Aorta (tissue), 5 donors: ENCODE measurements around the gene PIP5K1B. TPM values are rescaled to one million over a fixed set of nuclear protein-coding genes. Genes with fewer than 3 reads are reported as not detected.
A peak's percentile ranks its signal among the peaks of the same experiment; 100 is the strongest.

Experiments
- ATAC-seq: fragments of 200-7000 bp; cut with Tn5 transposase; one replicate; pipeline ENCODE4 v1.9.1; 2022; ENCODE audit warnings: moderate library complexity; ENCODE audit not compliant: low FRiP score
- DNase-seq, 2 donors: peaks; one replicate each; pipeline ENCODE4 v3.0.0-alpha.2; 2020
- H3K27ac ChIP-seq, 2 donors: one replicate each; pipeline ENCODE4 v1.5.1; 2013; ENCODE audit warnings: low read length in 2 of 2, mild to moderate bottlenecking in 2 of 2, moderate library complexity in 2 of 2, control low read depth in 1 of 2, inconsistent platforms in 1 of 2, low read depth in 1 of 2
- H3K27me3 ChIP-seq, 2 donors: one replicate each; pipeline ENCODE4 v1.6.1; 2013; ENCODE audit warnings: control low read depth in 1 of 2, low read length in 1 of 2, mild to moderate bottlenecking in 1 of 2, moderate library complexity in 1 of 2; ENCODE audit not compliant: insufficient read depth in 2 of 2, control insufficient read depth in 1 of 2
- H3K36me3 ChIP-seq, 2 donors: one replicate each; pipeline ENCODE4 v1.6.1; 2013; ENCODE audit warnings: control low read depth in 1 of 2, low read length in 1 of 2, mild to moderate bottlenecking in 1 of 2; ENCODE audit not compliant: insufficient read depth in 2 of 2, control insufficient read depth in 1 of 2
- H3K4me1 ChIP-seq, 2 donors: one replicate each; pipeline ENCODE4 v1.6.1; 2013; ENCODE audit warnings: low read length in 2 of 2, control low read depth in 1 of 2, mild to moderate bottlenecking in 1 of 2, moderate library complexity in 1 of 2; ENCODE audit not compliant: insufficient read depth in 2 of 2, control insufficient read depth in 1 of 2
- H3K4me3 ChIP-seq, 2 donors: one replicate each; pipeline ENCODE4 v1.5.1; 2013; ENCODE audit warnings: low read length in 2 of 2, control low read depth in 1 of 2, mild to moderate bottlenecking in 1 of 2
- H3K9me3 ChIP-seq: one replicate; pipeline ENCODE4 v1.6.1; 2013; ENCODE audit warnings: mild to moderate bottlenecking, low read length; ENCODE audit not compliant: control insufficient read depth
- WGBS, 2 donors: extraction: QIAGEN DNeasy Blood & Tissue Kit; methylation state at CpG; one replicate each; pipeline ENCODE4 v1.1.7; 2013; 5-methylcytosine and 5-hydroxymethylcytosine counted together
- intact Hi-C, 2 donors: fragments of 100-400 bp; cut with DNase I; formaldehyde crosslinking; loops; one replicate each; pipeline versions ENCODE4 v1.14.2 to v1.15.0; 2022
- polyA plus RNA-seq, 2 donors: library from polyadenylated mRNA; stranded (reverse); fragments of 200-250 nt; gene quantifications; one replicate each; pipeline ENCODE4 v1.2.3, GENCODE V29; 2013
- total RNA-seq, 2 donors: library from RNA; stranded (reverse); fragmentation: NEBNext Ultra II Directional; extraction: Animal tissue kit (Norgen Biotek cat#: 25700); gene quantifications; one replicate each; pipeline ENCODE4 v1.2.1, GENCODE V29; 2021
- donor health status: healthy with polysubstance abuse.
- donor health status: Bipolar disorder and iron deficiency.
- donor health status: DM: no; HTN: no; CAD: no.
- donor health status: DM: no; HTN: no; CAD: no.
- donor health status: DM: yes; HTN: yes; CAD: no.

The PIP5K1B gene
- total and polyA plus RNA-seq, 4 donors, result 0.82 to 14.5 (median 8.5) TPM

- no peaks in the 10 kb centered on the region for H3K9me3 ChIP-seq
- H3K36me3 ChIP-seq, result no peaks in the 10 kb centered on the region
- no peak overlapping the region for H3K4me3 ChIP-seq
- no peak for ATAC-seq
- H3K4me1 ChIP-seq, result peaks cover 3 to 4% of the 10 kb centered on the region in 2 donors
- intact Hi-C loops, result no loop called here
- no peaks in the 10 kb centered on the region for H3K27me3 ChIP-seq
- WGBS, 2 donors, result 87 to 95% methylated on average over 3 of the region's 3 CpGs
- H3K27ac ChIP-seq, result no peak overlapping the region
- DNase-seq, result no peak
Observed at GRCh38 chr9:68763104-68763503, 58.1 kb downstream of the PIP5K1B start.

GRCh38 chr9:68768619-68769018 is 63.6 kb downstream of the PIP5K1B start:
- intact Hi-C loops, result no loop called here
- H3K9me3 ChIP-seq, result no peaks in the 10 kb centered on the region
- WGBS, 2 donors, result 89 to 93% methylated on average over 3 of the region's 3 CpGs
- H3K4me1 ChIP-seq, result no peaks in the 10 kb centered on the region
- H3K27ac ChIP-seq, result no peak overlapping the region
- H3K4me3 ChIP-seq, result no peak overlapping the region
- no peaks in the 10 kb centered on the region for H3K27me3 ChIP-seq
- no peak for DNase-seq
- no peak for ATAC-seq
- no peaks in the 10 kb centered on the region for H3K36me3 ChIP-seq

GRCh38 chr9:68769852-68770251 is 64.8 kb downstream of the PIP5K1B start:
- no peak for DNase-seq
- intact Hi-C loops, result no loop called here
- no peaks in the 10 kb centered on the region for H3K36me3 ChIP-seq
- 94 to 95% methylated on average over 5 of the region's 5 CpGs for WGBS, 2 donors
- no peaks in the 10 kb centered on the region for H3K27me3 ChIP-seq
- no peak overlapping the region for H3K4me3 ChIP-seq
- no peaks in the 10 kb centered on the region for H3K9me3 ChIP-seq
- H3K4me1 ChIP-seq, result peaks cover 0 to 5% of the 10 kb centered on the region in 2 donors
- H3K27ac ChIP-seq, result no peak overlapping the region
- ATAC-seq, result no peak

GRCh38 chr9:68771376-68771775 is 66.3 kb downstream of the PIP5K1B start:
- no peak overlapping the region for H3K27ac ChIP-seq
- no peaks in the 10 kb centered on the region for H3K9me3 ChIP-seq
- intact Hi-C loops, result no loop called here
- H3K36me3 ChIP-seq, result no peaks in the 10 kb centered on the region
- DNase-seq, result no peak
- H3K4me3 ChIP-seq, result no peak overlapping the region
- peaks cover 0 to 8% of the 10 kb centered on the region in 2 donors for H3K4me1 ChIP-seq
- no peak for ATAC-seq
- no peaks in the 10 kb centered on the region for H3K27me3 ChIP-seq
- 72 to 77% methylated on average over 1 of the region's 1 CpG for WGBS, 2 donors

GRCh38 chr9:68775003-68775730 is 70.1 kb downstream of the PIP5K1B start:
- no peak for DNase-seq
- H3K36me3 ChIP-seq, result no peaks in the 10 kb centered on the region
- ATAC-seq, result no peak
- 43% methylated on average over 5 of the region's 5 CpGs for WGBS, 2 donors
- H3K27me3 ChIP-seq, result no peaks in the 10 kb centered on the region
- peaks cover 3 to 8% of the 10 kb centered on the region in 2 donors for H3K4me1 ChIP-seq
- H3K27ac ChIP-seq, result peak overlapping the region; percentile 67
- H3K4me3 ChIP-seq, result no peak overlapping the region
- H3K9me3 ChIP-seq, result no peaks in the 10 kb centered on the region
- intact Hi-C loops, result loop anchor here in 1 of 2 donors (2.0 to 5.0 kb wide), 2 partner anchors 47 to 68 kb away; no protein-coding TSS in a partner anchor

GRCh38 chr9:68777070-68777763 is 72.2 kb downstream of the PIP5K1B start:
- peaks cover 5 to 13% of the 10 kb centered on the region in 2 donors for H3K4me1 ChIP-seq
- DNase-seq, result no peak
- H3K36me3 ChIP-seq, result no peaks in the 10 kb centered on the region
- intact Hi-C loops, result loop anchor here in 1 of 2 donors (5.0 kb wide), 1 partner anchor 45 kb away; no protein-coding TSS in a partner anchor
- no peaks in the 10 kb centered on the region for H3K9me3 ChIP-seq
- ATAC-seq, result no peak
- H3K27me3 ChIP-seq, result no peaks in the 10 kb centered on the region
- H3K27ac ChIP-seq, result no peak overlapping the region
- H3K4me3 ChIP-seq, result no peak overlapping the region
- WGBS, 2 donors, result 83% methylated on average over 2 of the region's 2 CpGs

- ATAC-seq, result no peak
- intact Hi-C loops, result loop anchor here in 1 of 2 donors (5.0 kb wide), 1 partner anchor 44 kb away; no protein-coding TSS in a partner anchor
Observed at GRCh38 chr9:68778635-68779034, 73.6 kb downstream of the PIP5K1B start.

GRCh38 chr9:68779558-68780379 is 74.7 kb downstream of the PIP5K1B start:
- H3K27ac ChIP-seq, result peak overlapping the region; percentile 36 to 99
- intact Hi-C loops, result loop anchor here (5.0 kb wide), 3 partner anchors 43 to 68 kb away; no protein-coding TSS in a partner anchor
- H3K4me3 ChIP-seq, result peak overlapping the region; percentile 73 to 87
- DNase-seq (peak; percentile 97 to 99), ATAC-seq (peak; percentile 99)
- H3K9me3 ChIP-seq, result no peaks in the 10 kb centered on the region
- WGBS, 2 donors, result 0% methylated on average over 65 of the region's 65 CpGs
- no peaks in the 10 kb centered on the region for H3K27me3 ChIP-seq
- no peaks in the 10 kb centered on the region for H3K36me3 ChIP-seq
- H3K4me1 ChIP-seq, result peaks cover 6 to 12% of the 10 kb centered on the region in 2 donors

More at GRCh38 chr9:68778635-68779034, 73.6 kb downstream of the PIP5K1B start:
- WGBS, 2 donors, result 90 to 93% methylated on average over 5 of the region's 5 CpGs
- no peak overlapping the region for H3K4me3 ChIP-seq
- H3K27ac ChIP-seq, result peak overlapping the region in 1 of 2 donors; percentile 60
- no peaks in the 10 kb centered on the region for H3K9me3 ChIP-seq
- no peaks in the 10 kb centered on the region for H3K27me3 ChIP-seq
- H3K36me3 ChIP-seq, result no peaks in the 10 kb centered on the region
- no peak for DNase-seq
- peaks cover 6 to 16% of the 10 kb centered on the region in 2 donors for H3K4me1 ChIP-seq
